Esophagus muscularis mucosa (tissue), 4 donors: ENCODE results near the gene AP5S1. TPM values are rescaled to one million over a fixed set of nuclear protein-coding genes. Genes with fewer than 3 reads are reported as not detected.
A peak's percentile ranks its signal among the peaks of the same experiment; 100 is the strongest.

Source experiments
- DNase-seq: peaks from one replicate; pipeline ENCODE4 v3.0.0-alpha.2; 2017; ENCODE audit errors: extremely low spot score
- H3K27ac ChIP-seq, 4 donors: fragments of 200-600 bp; sonication (generic); replicated peaks in 1 of 4; 1 replicate in 3 of 4; 2 replicates in 1 of 4; pipeline ENCODE4 v1.5.1; 2016 to 2019; ENCODE audit warnings: mild to moderate bottlenecking in 1 of 4
- H3K27me3 ChIP-seq, 4 donors: fragments of 200-600 bp; sonication (generic); one replicate each; pipeline versions ENCODE4 v1.5.1 to v1.6.0; 2016 to 2019
- H3K36me3 ChIP-seq, 4 donors: fragments of 200-600 bp; sonication (generic); one replicate each; pipeline ENCODE4 v1.5.1; 2016 to 2019
- H3K4me1 ChIP-seq, 4 donors: fragments of 200-600 bp; sonication (generic); one replicate each; pipeline ENCODE4 v1.5.1; 2016 to 2019
- H3K4me3 ChIP-seq, 4 donors: fragments of 200-600 bp; sonication (generic); 1 replicate in 2 of 4; 2 replicates in 2 of 4; pipeline ENCODE4 v1.5.1; 2016 to 2019; ENCODE audit warnings: mild to moderate bottlenecking in 4 of 4, moderate library complexity in 1 of 4
- H3K9me3 ChIP-seq, 4 donors: fragments of 200-600 bp; sonication (generic); 1 replicate in 3 of 4; 2 replicates in 1 of 4; pipeline ENCODE4 v1.5.1; 2016 to 2019
- EP300 ChIP-seq: sonication (generic); formaldehyde crosslinking; IDR thresholded peaks from one replicate; pipeline ENCODE4 v1.6.1; 2017; ENCODE audit warnings: antibody characterized with exemption
- POLR2A ChIP-seq: fragments of 450-650 bp; IDR thresholded peaks from one replicate; pipeline ENCODE4 v1.6.1; 2017; ENCODE audit warnings: antibody characterized with exemption, moderate library complexity, mild to moderate bottlenecking, low read depth
- POLR2AphosphoS5 ChIP-seq, 2 donors: sonication (generic); formaldehyde crosslinking; IDR thresholded peaks; one replicate each; pipeline ENCODE4 v1.6.1; 2017; ENCODE audit warnings: antibody characterized with exemption in 2 of 2
- WGBS: methylation state at CpG from one replicate; pipeline ENCODE4 v1.1.5; 2018; 5-methylcytosine and 5-hydroxymethylcytosine counted together
- intact Hi-C: fragments of 100-400 bp; cut with DNase I; formaldehyde crosslinking; loops from one replicate; pipeline ENCODE4 v1.15.1; 2023
- total RNA-seq, 4 donors: library from RNA; depleted of rRNA; stranded (reverse); fragments of >200 nt; gene quantifications; one replicate each; pipeline versions ENCODE4 v1.1.0 to v1.2.1, GENCODE V29; 2016
- TF ChIP-seq, protein P1 (sequence below), 3 experiments: fragments of 200-600 bp in 2 of 3; fragments of 450-650 bp in 1 of 3; sonication (generic) in 2 of 3; IDR thresholded peaks; one replicate each; pipeline ENCODE4 v1.5.1; 2017 to 2019; ENCODE audit warnings: antibody characterized with exemption in 3 of 3, mild to moderate bottlenecking in 2 of 3, moderate library complexity in 1 of 3

Gene AP5S1
- total RNA-seq, 4 donors from 2014 or later, result 7.9 to 11.7 (median 11.2) TPM

DNA sequence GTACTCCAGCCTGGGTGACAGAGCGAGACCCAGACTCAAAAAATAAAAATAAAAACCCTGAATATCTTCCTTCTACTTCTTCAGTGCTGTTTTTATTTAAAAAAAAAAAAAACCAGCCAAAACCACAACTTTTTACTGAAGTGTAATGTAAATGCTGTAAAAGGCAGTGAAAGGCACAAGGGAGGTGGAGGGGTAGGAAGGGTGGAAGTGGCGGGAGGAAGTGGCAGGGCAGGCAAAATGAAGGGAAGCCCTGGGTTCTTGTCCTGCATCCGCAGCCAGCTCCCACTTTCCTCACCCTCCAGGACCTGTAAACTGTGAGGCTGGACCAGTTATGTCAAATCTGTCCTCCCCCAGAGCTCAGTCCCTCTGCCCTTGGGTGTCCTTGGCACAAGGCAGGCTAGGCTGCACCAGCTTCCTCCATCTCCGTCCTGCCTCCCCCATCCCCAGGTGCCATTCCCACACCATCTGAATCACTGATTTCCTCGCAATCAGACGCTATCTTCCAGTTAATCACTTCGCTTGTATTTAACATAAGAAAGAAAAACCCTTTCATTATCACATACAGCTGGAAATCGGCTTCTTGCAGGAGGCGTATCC, 55.1 kb downstream of the AP5S1 start:
- TF ChIP-seq POLR2AphosphoS5 (IDR thresholded peaks at IDR 0.05), result peak in 1 of 2 donors; percentile 42
- TF ChIP-seq, protein P1, sequence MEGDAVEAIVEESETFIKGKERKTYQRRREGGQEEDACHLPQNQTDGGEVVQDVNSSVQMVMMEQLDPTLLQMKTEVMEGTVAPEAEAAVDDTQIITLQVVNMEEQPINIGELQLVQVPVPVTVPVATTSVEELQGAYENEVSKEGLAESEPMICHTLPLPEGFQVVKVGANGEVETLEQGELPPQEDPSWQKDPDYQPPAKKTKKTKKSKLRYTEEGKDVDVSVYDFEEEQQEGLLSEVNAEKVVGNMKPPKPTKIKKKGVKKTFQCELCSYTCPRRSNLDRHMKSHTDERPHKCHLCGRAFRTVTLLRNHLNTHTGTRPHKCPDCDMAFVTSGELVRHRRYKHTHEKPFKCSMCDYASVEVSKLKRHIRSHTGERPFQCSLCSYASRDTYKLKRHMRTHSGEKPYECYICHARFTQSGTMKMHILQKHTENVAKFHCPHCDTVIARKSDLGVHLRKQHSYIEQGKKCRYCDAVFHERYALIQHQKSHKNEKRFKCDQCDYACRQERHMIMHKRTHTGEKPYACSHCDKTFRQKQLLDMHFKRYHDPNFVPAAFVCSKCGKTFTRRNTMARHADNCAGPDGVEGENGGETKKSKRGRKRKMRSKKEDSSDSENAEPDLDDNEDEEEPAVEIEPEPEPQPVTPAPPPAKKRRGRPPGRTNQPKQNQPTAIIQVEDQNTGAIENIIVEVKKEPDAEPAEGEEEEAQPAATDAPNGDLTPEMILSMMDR (IDR thresholded peaks at IDR 0.05), result no peak
- Histone ChIP-seq H3K4me3 (no peak overlapping the region), H3K9me3 (no peaks in the 10 kb centered on the region), H3K27ac (no peak overlapping the region), H3K27me3 (no peaks in the 10 kb centered on the region), H3K36me3 (peaks cover 10 to 50% (median 30%) of the 10 kb centered on the region in 4 donors), H3K4me1 (peaks cover 0 to 12% (median 10%) of the 10 kb centered on the region in 4 donors)
- WGBS, result 88% methylated on average over 9 of the region's 9 CpGs
- intact Hi-C loops, result no loop called here
- DNase-seq, result no peak

DNA sequence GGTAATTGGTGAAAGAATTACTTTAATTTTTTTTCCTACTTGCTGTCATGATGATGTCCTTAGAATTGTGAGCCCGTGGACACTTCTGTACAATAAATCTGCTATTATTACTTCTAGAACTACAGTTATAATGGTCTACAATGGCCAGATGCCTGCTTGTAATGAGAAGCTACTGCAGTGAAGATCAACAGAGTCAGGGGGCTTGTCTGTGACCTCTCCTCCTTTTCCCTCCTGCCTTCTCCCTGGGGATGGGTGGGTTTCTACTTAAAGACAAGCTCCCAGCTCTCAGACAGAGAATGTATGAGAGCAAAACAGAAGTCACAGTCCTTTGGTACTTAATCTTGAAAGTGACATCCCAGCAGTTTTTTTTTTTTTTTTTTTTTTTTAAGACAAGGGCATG, 55.7 kb downstream of the AP5S1 start:
- Histone ChIP-seq H3K27ac (no peak overlapping the region), H3K36me3 (peaks cover 10 to 46% (median 28%) of the 10 kb centered on the region in 4 donors), H3K4me1 (peaks cover 0 to 12% (median 8%) of the 10 kb centered on the region in 4 donors), H3K9me3 (no peaks in the 10 kb centered on the region), H3K27me3 (no peaks in the 10 kb centered on the region), H3K4me3 (no peak overlapping the region)
- 63% methylated on average over 1 of the region's 1 CpG for WGBS
- no peak for DNase-seq
- intact Hi-C loops, result no loop called here
- TF ChIP-seq POLR2A, result no peak
- no peak for TF ChIP-seq EP300
- TF ChIP-seq, protein P1 (IDR thresholded peaks at IDR 0.05), result no peak
- no peak for TF ChIP-seq POLR2AphosphoS5 (IDR thresholded peaks at IDR 0.05)

DNA sequence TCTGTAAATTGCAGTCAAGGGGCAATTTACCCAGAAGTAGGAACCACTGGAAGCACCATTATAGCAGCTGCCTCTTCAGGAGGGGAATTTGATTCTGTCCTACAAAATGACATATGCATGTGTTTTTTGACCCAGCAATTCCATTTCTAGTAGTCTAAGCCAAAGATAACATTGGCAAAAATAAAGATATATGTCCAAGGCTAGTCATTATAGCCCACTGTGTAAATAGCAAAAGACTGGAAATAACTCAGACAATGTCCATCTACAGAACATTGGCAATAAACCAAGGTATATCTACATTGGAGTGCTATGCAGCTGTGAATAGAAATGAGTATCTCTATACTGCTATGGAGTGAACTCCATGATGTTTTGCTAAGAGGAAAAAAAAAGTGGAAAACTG, 56.3 kb downstream of the AP5S1 start:
- no peak for DNase-seq
- H3K4me1 ChIP-seq, result peaks cover 0 to 8% (median 2%) of the 10 kb centered on the region in 4 donors
- H3K27ac ChIP-seq, result no peak overlapping the region
- no peaks in the 10 kb centered on the region for H3K27me3 ChIP-seq
- peaks cover 8 to 40% (median 22%) of the 10 kb centered on the region in 4 donors for H3K36me3 ChIP-seq
- intact Hi-C loops, result no loop called here
- no peak overlapping the region for H3K4me3 ChIP-seq
- TF ChIP-seq EP300 (no peak), POLR2A (no peak), POLR2AphosphoS5 (IDR thresholded peaks at IDR 0.05) (no peak)
- TF ChIP-seq, protein P1 (IDR thresholded peaks at IDR 0.05), result no peak
- no peaks in the 10 kb centered on the region for H3K9me3 ChIP-seq

Other genes with a start within 250 kb of the AP5S1 start
- not detected for gene GFRA4, start 157.1 kb upstream of the AP5S1 start, total RNA-seq
- 100 to 1,000 TPM in 1 of 4 donors, 10 to 100 TPM in 3; 45.4 to 144 (median 64.4) TPM for gene ADAM33, start 138.5 kb upstream of the AP5S1 start, total RNA-seq
- gene SIGLEC1, start 107.9 kb upstream of the AP5S1 start, total RNA-seq, result 10 to 100 TPM; 13.1 to 18.7 (median 13.8) TPM
- gene HSPA12B, start 87.9 kb upstream of the AP5S1 start, total RNA-seq, result 10 to 100 TPM in 3 of 4 donors, 1 to 10 TPM in 1; 8.9 to 22.2 (median 16.4) TPM
- 10 to 100 TPM; 56.5 to 96.1 (median 73.6) TPM for gene ADISSP, start 52.8 kb upstream of the AP5S1 start, total RNA-seq
- gene SPEF1, start 39.1 kb upstream of the AP5S1 start, total RNA-seq, result under 1 TPM in 1 of 4 donors, not detected in 3; 0.50 TPM
- gene CENPB, start 33.8 kb upstream of the AP5S1 start, total RNA-seq, result 100 to 1,000 TPM; 131 to 225 (median 199) TPM
- 10 to 100 TPM; 29.9 to 43.1 (median 35.6) TPM for gene CDC25B, start 24.2 kb upstream of the AP5S1 start, total RNA-seq
- gene MAVS, start 26.3 kb downstream of the AP5S1 start, total RNA-seq, result 10 to 100 TPM; 34.6 to 56.1 (median 42.8) TPM
- 10 to 100 TPM; 42.8 to 52.1 (median 46.6) TPM for gene PANK2, start 68.8 kb downstream of the AP5S1 start, total RNA-seq
- gene RNF24, start 195.0 kb downstream of the AP5S1 start, total RNA-seq, result 10 to 100 TPM in 3 of 4 donors, 1 to 10 TPM in 1; 10.0 to 26.8 (median 18.0) TPM